Keratinocyte (primary cell): ENCODE data around the gene SORBS2. TPM values are rescaled to one million over a fixed set of nuclear protein-coding genes. Genes with fewer than 3 reads are reported as not detected.

Experiments used
- DNase-seq: peaks from one replicate; pipeline ENCODE4 v3.0.0-alpha.2; 2011; ENCODE audit warnings: low read depth, missing footprints, low spot score
- FAIRE-seq: peaks from 2 replicates; lab custom pipeline; 2011; peaks lifted over from hg19 to GRCh38; lab: Jason Lieb, UNC
- H2AFZ ChIP-seq: 2 replicates; pipeline ENCODE4 v1.6.0; 2012; ENCODE audit warnings: low read length, control low read depth, inconsistent platforms; ENCODE audit not compliant: control insufficient read depth
- H3K27ac ChIP-seq: 2 replicates; pipeline ENCODE4 v1.5.1; 2011; ENCODE audit warnings: low read length; ENCODE audit not compliant: control insufficient read depth, insufficient read depth
- H3K27me3 ChIP-seq: 3 replicates; pipeline ENCODE4 v1.6.0; 2011; ENCODE audit warnings: low read length; ENCODE audit not compliant: control insufficient read depth, insufficient read depth; ENCODE audit errors: extremely low read depth
- H3K36me3 ChIP-seq, 2 experiments: 2 replicates in 1 of 2; 3 replicates in 1 of 2; pipeline ENCODE4 v1.5.1; 2011; ENCODE audit warnings: low read length in 2 of 2, mild to moderate bottlenecking in 1 of 2; ENCODE audit not compliant: control insufficient read depth in 2 of 2, insufficient read depth in 2 of 2; ENCODE audit errors: extremely low read depth in 1 of 2
- H3K4me1 ChIP-seq: 3 replicates; pipeline ENCODE4 v1.5.1; 2011; ENCODE audit warnings: low read length; ENCODE audit not compliant: control insufficient read depth, insufficient read depth; ENCODE audit errors: extremely low read depth
- H3K4me2 ChIP-seq: 3 replicates; pipeline ENCODE4 v1.6.0; 2011; ENCODE audit warnings: low read depth, low read length; ENCODE audit not compliant: control insufficient read depth, insufficient read depth; ENCODE audit errors: extremely low read depth
- H3K4me3 ChIP-seq, 3 experiments: fragments of 200-600 bp in 1 of 3; sonication (generic) in 1 of 3; 2 replicates in 2 of 3; 3 replicates in 1 of 3; pipeline ENCODE4 v1.5.1; 2011 to 2016; ENCODE audit warnings: low read length in 3 of 3, mild to moderate bottlenecking in 3 of 3, control low read depth in 2 of 3, inconsistent platforms in 1 of 3, low read depth in 1 of 3, mixed read lengths in 1 of 3, mixed run types in 1 of 3, moderate library complexity in 1 of 3; ENCODE audit not compliant: control insufficient read depth in 2 of 3, insufficient read depth in 2 of 3; ENCODE audit errors: extremely low read depth in 1 of 3
- H3K79me2 ChIP-seq: 2 replicates; pipeline ENCODE4 v1.6.0; 2012; ENCODE audit warnings: low read length; ENCODE audit not compliant: control insufficient read depth, insufficient read depth
- H3K9ac ChIP-seq: 3 replicates; pipeline ENCODE4 v1.6.0; 2011; ENCODE audit warnings: low read length; ENCODE audit not compliant: control insufficient read depth, insufficient read depth; ENCODE audit errors: extremely low read depth
- H3K9me1 ChIP-seq: 3 replicates; pipeline ENCODE4 v1.6.0; 2011; ENCODE audit warnings: low read length; ENCODE audit not compliant: control insufficient read depth, insufficient read depth; ENCODE audit errors: extremely low read depth
- H3K9me3 ChIP-seq: 2 replicates; pipeline ENCODE4 v1.5.1; 2012; ENCODE audit warnings: low read depth, low read length; ENCODE audit not compliant: control insufficient read depth
- H4K20me1 ChIP-seq: 3 replicates; pipeline ENCODE4 v1.6.0; 2011; ENCODE audit warnings: low read length; ENCODE audit not compliant: control insufficient read depth, insufficient read depth; ENCODE audit errors: extremely low read depth
- CTCF ChIP-seq, 3 experiments: IDR thresholded peaks in 1 of 3; conservative IDR thresholded peaks in 1 of 3; optimal IDR thresholded peaks in 1 of 3; 2 replicates in 2 of 3; 3 replicates in 1 of 3; pipeline versions ENCODE3 to v1.5.1; 2011; ENCODE audit warnings: low read length in 3 of 3, mild to moderate bottlenecking in 3 of 3, moderate library complexity in 2 of 3, control low read depth in 1 of 3, inconsistent platforms in 1 of 3; ENCODE audit not compliant: insufficient read depth in 2 of 3; ENCODE audit errors: extremely low read depth in 1 of 3
- EZH2 ChIP-seq: IDR thresholded peaks from one replicate; pipeline ENCODE4 v1.6.1; 2012; ENCODE audit warnings: inconsistent platforms, mild to moderate bottlenecking, low read length, moderate library complexity
- dilution Hi-C: fragments of 300-500 bp; cut with MboI; formaldehyde crosslinking; loops from one replicate; pipeline ENCODE4 v1.7.0; 2020; ENCODE audit warnings: low sequenced_read_pairs; ENCODE audit not compliant: extremely low pct_ligation_motif_present
- polyA plus RNA-seq, 5 experiments: library from polyadenylated mRNA; depleted of rRNA in 3 of 5; stranded (reverse) in 3 of 5; stranded (forward) in 1 of 5; unstranded in 1 of 5; fragments of >200 nt; gene quantifications; 1 replicate in 1 of 5; 2 replicates in 3 of 5; 3 replicates in 1 of 5; pipeline versions ENCODE4 v1.2.1 to v1.2.3, GENCODE V29; 2011 to 2012; ENCODE audit warnings: missing spikeins in 2 of 5, low read depth in 1 of 5, low replicate concordance in 1 of 5

SORBS2 gene
- polyA plus RNA-seq, 1 donor (not counting 4 experiments of a cell fraction or from before 2014, with no cell fraction given) = 0.14 TPM

- Histone ChIP-seq H3K4me3 (no peak overlapping the region), H3K79me2 (no peaks in the 10 kb centered on the region), H3K36me3 (no peaks in the 10 kb centered on the region), H4K20me1 (no peaks in the 10 kb centered on the region), H3K4me2 (no peak overlapping the region), H2AFZ (no peak overlapping the region), H3K9me1 (no peaks in the 10 kb centered on the region), H3K9me3 (no peaks in the 10 kb centered on the region), H3K9ac (no peak overlapping the region), H3K4me1 (no peaks in the 10 kb centered on the region), H3K27me3 (no peaks in the 10 kb centered on the region), H3K27ac (no peak overlapping the region)
- TF ChIP-seq EZH2 (no peak), CTCF (optimal IDR thresholded peaks at IDR 0.05 in 1 of 3, IDR thresholded peaks at IDR 0.05 in 1 of 3, conservative IDR thresholded peaks at IDR 0.05 in 1 of 3; ENCODE audit: extremely low read depth in 1 of 3, insufficient read depth in 2 of 3, low read length in 3 of 3) (no peak)
- FAIRE-seq (no peak), DNase-seq (no peak)
- dilution Hi-C loops = no loop called here
Measured at GRCh38 chr4:185666156-185666555, 145.8 kb downstream of the SORBS2 start.

GRCh38 chr4:185665655-185666054 is 146.3 kb downstream of the SORBS2 start:
- no peaks in the 10 kb centered on the region for H3K36me3 ChIP-seq
- H2AFZ ChIP-seq = no peak overlapping the region
- H3K27ac ChIP-seq = no peak overlapping the region
- no peak overlapping the region for H3K9ac ChIP-seq
- no peak for DNase-seq
- no peaks in the 10 kb centered on the region for H3K9me1 ChIP-seq
- H3K4me2 ChIP-seq = no peak overlapping the region
- no peaks in the 10 kb centered on the region for H3K27me3 ChIP-seq
- no peak for TF ChIP-seq CTCF (optimal IDR thresholded peaks at IDR 0.05 in 1 of 3, IDR thresholded peaks at IDR 0.05 in 1 of 3, conservative IDR thresholded peaks at IDR 0.05 in 1 of 3; ENCODE audit: extremely low read depth in 1 of 3, insufficient read depth in 2 of 3, low read length in 3 of 3)
- no peak for TF ChIP-seq EZH2
- H3K4me1 ChIP-seq = no peaks in the 10 kb centered on the region
- no peak for FAIRE-seq
- no peak overlapping the region for H3K4me3 ChIP-seq
- H3K9me3 ChIP-seq = no peaks in the 10 kb centered on the region
- no peaks in the 10 kb centered on the region for H3K79me2 ChIP-seq
- dilution Hi-C loops = no loop called here
- H4K20me1 ChIP-seq = no peaks in the 10 kb centered on the region
